Ishikawa (cell line): ENCODE data around the gene GMEB2.

Experiments used
- CEBPB ChIP-seq: IDR thresholded peaks from 2 replicates; pipeline ENCODE4 v1.6.1; 2012
- CREB1 ChIP-seq: IDR thresholded peaks from 2 replicates; pipeline ENCODE4 v1.6.1; 2012; ENCODE audit warnings: low read depth
- EGR1 ChIP-seq: IDR thresholded peaks from 2 replicates; pipeline ENCODE4 v1.6.1; 2012
- EP300 ChIP-seq: IDR thresholded peaks from 2 replicates; pipeline ENCODE4 v1.6.1; 2012; ENCODE audit warnings: borderline replicate concordance
- FOXM1 ChIP-seq: IDR thresholded peaks from 2 replicates; pipeline ENCODE4 v1.6.1; 2012; ENCODE audit warnings: low read depth, borderline replicate concordance
- NFIC ChIP-seq: IDR thresholded peaks from 2 replicates; pipeline ENCODE4 v1.6.1; 2012
- RAD21 ChIP-seq: IDR thresholded peaks from 2 replicates; pipeline ENCODE4 v1.6.1; 2012; ENCODE audit warnings: low read depth
- TAF1 ChIP-seq: IDR thresholded peaks from 2 replicates; pipeline ENCODE4 v1.6.1; 2012; ENCODE audit warnings: low read depth, mild to moderate bottlenecking
- TCF12 ChIP-seq: IDR thresholded peaks from 2 replicates; pipeline ENCODE4 v1.6.1; 2012; ENCODE audit warnings: low read depth
- TEAD4 ChIP-seq: IDR thresholded peaks from 2 replicates; pipeline ENCODE4 v1.6.1; 2012
- YY1 ChIP-seq: IDR thresholded peaks from 2 replicates; pipeline ENCODE4 v1.6.1; 2012; ENCODE audit warnings: low read depth
- ZBTB7A ChIP-seq: IDR thresholded peaks from 2 replicates; pipeline ENCODE4 v1.6.1; 2012; ENCODE audit warnings: low read depth
- TF ChIP-seq, protein P1 (sequence below): IDR thresholded peaks from 2 replicates; pipeline ENCODE4 v1.6.1; 2012
- TF ChIP-seq, protein P2 (sequence below): IDR thresholded peaks from 2 replicates; pipeline ENCODE4 v1.6.1; 2012
- TF ChIP-seq, protein P3 (sequence below): IDR thresholded peaks from 2 replicates; pipeline ENCODE4 v1.6.1; 2012; ENCODE audit warnings: low read depth, mild to moderate bottlenecking

GMEB2 gene

DNA sequence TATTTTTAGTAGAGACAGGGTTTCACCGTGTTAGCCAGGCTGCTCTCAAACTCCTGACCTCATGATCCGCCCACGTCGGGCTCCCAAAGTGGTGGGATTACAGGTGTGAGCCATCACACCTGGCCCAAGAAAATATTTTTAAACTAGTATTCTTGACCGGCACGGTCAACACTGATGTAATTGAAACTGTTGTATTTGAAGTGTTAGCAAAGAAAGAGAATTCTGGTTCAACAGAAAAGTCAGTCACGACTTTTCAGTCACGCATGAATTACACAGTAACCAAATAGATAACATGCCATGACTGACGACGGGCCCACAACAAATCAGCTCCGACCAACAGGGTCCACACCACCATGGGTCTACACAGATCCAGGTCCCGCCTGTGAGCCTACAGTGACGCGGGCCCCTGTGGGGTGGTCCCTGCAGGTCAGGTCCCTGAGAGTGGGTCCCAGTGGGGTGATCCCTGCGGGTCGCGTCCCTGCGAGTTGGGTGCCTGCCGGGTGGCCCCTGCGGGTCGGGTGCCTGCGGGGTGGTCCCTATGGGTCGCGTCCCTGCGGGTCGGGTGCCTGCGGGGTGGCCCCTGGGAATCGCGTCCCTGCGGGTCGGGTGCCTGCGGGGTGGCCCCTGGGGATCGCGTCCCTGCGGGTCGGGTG, 1.0 kb downstream of the GMEB2 start:
- no peak for TF ChIP-seq CEBPB
- TF ChIP-seq, protein P1, sequence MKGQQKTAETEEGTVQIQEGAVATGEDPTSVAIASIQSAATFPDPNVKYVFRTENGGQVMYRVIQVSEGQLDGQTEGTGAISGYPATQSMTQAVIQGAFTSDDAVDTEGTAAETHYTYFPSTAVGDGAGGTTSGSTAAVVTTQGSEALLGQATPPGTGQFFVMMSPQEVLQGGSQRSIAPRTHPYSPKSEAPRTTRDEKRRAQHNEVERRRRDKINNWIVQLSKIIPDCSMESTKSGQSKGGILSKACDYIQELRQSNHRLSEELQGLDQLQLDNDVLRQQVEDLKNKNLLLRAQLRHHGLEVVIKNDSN, result no peak
- no peak for TF ChIP-seq RAD21
- no peak for TF ChIP-seq TCF12
- no peak for TF ChIP-seq TEAD4

DNA sequence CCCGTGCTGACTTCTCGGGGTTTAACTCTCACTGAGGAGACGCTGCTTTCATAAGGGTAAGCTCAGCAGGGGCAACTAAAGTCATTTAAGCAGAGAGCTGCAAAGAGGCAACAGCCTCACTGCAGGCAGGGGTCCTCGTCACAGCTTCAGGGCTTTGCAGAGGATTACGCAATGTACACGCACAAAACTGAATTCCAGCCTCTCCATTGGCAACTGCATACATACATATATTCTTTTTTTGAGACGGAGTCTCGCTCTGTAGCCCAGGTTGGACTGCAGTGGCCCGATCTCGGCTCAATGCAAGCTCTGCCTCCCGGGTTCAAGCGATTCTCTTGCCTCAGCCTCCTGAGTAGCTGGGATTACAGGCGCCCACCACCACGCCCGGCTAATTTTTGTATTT, 2.4 kb downstream of the GMEB2 start:
- peak; percentile 93 for TF ChIP-seq CEBPB
- TF ChIP-seq, protein P2, sequence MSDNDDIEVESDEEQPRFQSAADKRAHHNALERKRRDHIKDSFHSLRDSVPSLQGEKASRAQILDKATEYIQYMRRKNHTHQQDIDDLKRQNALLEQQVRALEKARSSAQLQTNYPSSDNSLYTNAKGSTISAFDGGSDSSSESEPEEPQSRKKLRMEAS, result no peak

DNA sequence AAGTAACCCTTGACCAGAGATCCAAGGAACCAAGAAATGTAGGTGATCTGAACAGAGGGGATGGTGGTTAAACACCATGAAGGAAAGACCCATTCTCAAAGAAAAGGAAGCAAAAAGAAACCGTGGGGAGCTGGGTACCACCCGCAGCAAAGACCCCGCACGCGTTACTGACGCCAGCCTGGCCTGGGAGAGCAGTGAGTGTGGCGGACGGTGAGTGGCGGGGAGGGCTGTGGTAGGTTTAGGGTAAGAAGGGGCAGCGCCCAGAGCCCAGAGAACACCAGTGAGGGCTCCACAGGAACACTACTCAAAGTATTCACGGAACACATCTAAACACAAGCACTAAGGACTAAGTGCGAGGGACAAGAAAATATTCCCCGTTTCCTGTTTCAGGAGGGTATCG, 4.2 kb downstream of the GMEB2 start:
- no peak for TF ChIP-seq CREB1
- TF ChIP-seq, protein P3, sequence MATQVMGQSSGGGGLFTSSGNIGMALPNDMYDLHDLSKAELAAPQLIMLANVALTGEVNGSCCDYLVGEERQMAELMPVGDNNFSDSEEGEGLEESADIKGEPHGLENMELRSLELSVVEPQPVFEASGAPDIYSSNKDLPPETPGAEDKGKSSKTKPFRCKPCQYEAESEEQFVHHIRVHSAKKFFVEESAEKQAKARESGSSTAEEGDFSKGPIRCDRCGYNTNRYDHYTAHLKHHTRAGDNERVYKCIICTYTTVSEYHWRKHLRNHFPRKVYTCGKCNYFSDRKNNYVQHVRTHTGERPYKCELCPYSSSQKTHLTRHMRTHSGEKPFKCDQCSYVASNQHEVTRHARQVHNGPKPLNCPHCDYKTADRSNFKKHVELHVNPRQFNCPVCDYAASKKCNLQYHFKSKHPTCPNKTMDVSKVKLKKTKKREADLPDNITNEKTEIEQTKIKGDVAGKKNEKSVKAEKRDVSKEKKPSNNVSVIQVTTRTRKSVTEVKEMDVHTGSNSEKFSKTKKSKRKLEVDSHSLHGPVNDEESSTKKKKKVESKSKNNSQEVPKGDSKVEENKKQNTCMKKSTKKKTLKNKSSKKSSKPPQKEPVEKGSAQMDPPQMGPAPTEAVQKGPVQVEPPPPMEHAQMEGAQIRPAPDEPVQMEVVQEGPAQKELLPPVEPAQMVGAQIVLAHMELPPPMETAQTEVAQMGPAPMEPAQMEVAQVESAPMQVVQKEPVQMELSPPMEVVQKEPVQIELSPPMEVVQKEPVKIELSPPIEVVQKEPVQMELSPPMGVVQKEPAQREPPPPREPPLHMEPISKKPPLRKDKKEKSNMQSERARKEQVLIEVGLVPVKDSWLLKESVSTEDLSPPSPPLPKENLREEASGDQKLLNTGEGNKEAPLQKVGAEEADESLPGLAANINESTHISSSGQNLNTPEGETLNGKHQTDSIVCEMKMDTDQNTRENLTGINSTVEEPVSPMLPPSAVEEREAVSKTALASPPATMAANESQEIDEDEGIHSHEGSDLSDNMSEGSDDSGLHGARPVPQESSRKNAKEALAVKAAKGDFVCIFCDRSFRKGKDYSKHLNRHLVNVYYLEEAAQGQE, result no peak
- no peak for TF ChIP-seq FOXM1
- TF ChIP-seq, protein P1, result no peak
- no peak for TF ChIP-seq NFIC
- TF ChIP-seq EGR1, result no peak
- TF ChIP-seq ZBTB7A, result no peak
- TF ChIP-seq YY1, result no peak
- no peak for TF ChIP-seq EP300

DNA sequence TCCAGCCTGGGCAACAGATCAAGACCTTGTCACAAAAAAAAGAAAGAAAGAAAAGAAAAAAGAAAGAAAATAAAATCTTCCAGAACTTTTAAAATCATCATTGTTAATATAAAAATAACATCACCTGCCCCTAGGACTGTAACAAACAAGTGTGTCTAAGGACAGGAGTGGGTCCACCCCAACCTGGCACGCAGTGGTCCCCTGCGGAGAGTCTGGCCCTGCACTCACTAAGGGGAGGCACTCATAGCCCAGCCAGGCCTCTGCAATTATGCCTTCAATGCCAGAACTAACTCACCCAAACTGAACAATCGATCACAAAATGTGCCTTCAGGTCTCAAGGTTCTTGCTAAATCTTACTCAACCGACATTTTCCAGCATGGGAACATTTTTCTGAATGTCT, 4.8 kb downstream of the GMEB2 start:
- TF ChIP-seq FOXM1, result no peak
- no peak for TF ChIP-seq NFIC
- TF ChIP-seq CEBPB, result no peak
- no peak for TF ChIP-seq TEAD4
- TF ChIP-seq, protein P3, result no peak
- TF ChIP-seq, protein P1, result no peak
- TF ChIP-seq TCF12, result no peak
- TF ChIP-seq, protein P2, result no peak
- TF ChIP-seq RAD21, result no peak
- TF ChIP-seq EGR1, result no peak
- no peak for TF ChIP-seq YY1
- TF ChIP-seq ZBTB7A, result no peak

DNA sequence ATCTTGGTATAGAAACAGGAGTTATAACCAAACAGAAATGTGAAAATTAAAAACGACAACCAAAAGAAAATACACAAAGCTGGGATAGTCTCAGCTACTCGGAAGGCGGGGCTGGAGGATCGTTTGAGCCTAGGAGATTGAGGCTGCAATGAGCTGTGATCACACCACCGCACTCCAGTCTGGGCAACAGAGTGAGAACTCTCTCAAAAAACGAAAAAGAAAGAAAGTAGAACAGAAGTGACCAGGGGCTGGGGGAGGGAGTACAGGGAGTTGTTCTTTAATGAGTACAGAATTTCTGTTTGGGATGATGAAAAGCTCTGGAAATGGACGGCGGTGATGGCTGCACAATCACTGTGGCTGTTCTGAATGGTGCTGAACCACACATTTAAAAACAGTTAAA, 5.9 kb downstream of the GMEB2 start:
- no peak for TF ChIP-seq FOXM1
- TF ChIP-seq ZBTB7A, result no peak
- TF ChIP-seq TCF12, result no peak
- no peak for TF ChIP-seq EP300
- TF ChIP-seq, protein P3, result no peak
- TF ChIP-seq CEBPB, result no peak
- TF ChIP-seq TAF1, result no peak
- no peak for TF ChIP-seq NFIC
- no peak for TF ChIP-seq EGR1
- no peak for TF ChIP-seq CREB1
- TF ChIP-seq RAD21, result no peak
- TF ChIP-seq TEAD4, result no peak
- TF ChIP-seq, protein P2, result no peak
